HG03575 (cell line): Measurements from ENCODE around the gene TMEM131L.
"Not testable (repeated sequence)": the region's sequence is repeated elsewhere in the genome, so short reads cannot be mapped to it uniquely, and the experiment has no call there.

ENCODE experiments used
- ATAC-seq: cut with Tn5 transposase; IDR thresholded peaks from one replicate; pipeline ENCODE4 v1.9.1; 2021; ENCODE audit not compliant: unreplicated experiment, insufficient number of reproducible peaks, low FRiP score; ENCODE audit errors: extremely low read depth

The TMEM131L gene

GRCh38 chr4:153591441-153591840 lies 125.3 kb downstream of the TMEM131L start:
- no peak for ATAC-seq

- ATAC-seq: no peak
Measured at GRCh38 chr4:153592064-153592463, 125.9 kb downstream of the TMEM131L start.

GRCh38 chr4:153593161-153593560 lies 127.0 kb downstream of the TMEM131L start:
- ATAC-seq: no peak

GRCh38 chr4:153594210-153594609 lies 128.1 kb downstream of the TMEM131L start:
- no peak for ATAC-seq

GRCh38 chr4:153595894-153596601 lies 129.9 kb downstream of the TMEM131L start:
- no peak for ATAC-seq

- ATAC-seq: no peak
Measured at GRCh38 chr4:153602758-153603157, 136.6 kb downstream of the TMEM131L start.

GRCh38 chr4:153603258-153603657 lies 137.1 kb downstream of the TMEM131L start:
- ATAC-seq: no peak

GRCh38 chr4:153603835-153604234 lies 137.7 kb downstream of the TMEM131L start:
- ATAC-seq: no peak

GRCh38 chr4:153609070-153609469 lies 142.9 kb downstream of the TMEM131L start:
- ATAC-seq: not testable (repeated sequence)

- no peak for ATAC-seq
Measured at GRCh38 chr4:153610623-153611376, 144.6 kb downstream of the TMEM131L start.

GRCh38 chr4:153611679-153612078 lies 145.5 kb downstream of the TMEM131L start:
- no peak for ATAC-seq

- no peak for ATAC-seq
Measured at GRCh38 chr4:153612878-153613277, 146.7 kb downstream of the TMEM131L start.

- ATAC-seq: no peak
Measured at GRCh38 chr4:153616006-153616555, 149.9 kb downstream of the TMEM131L start.

- ATAC-seq: no peak
Measured at GRCh38 chr4:153618833-153619232, 152.7 kb downstream of the TMEM131L start.

GRCh38 chr4:153619811-153620210 lies 153.7 kb downstream of the TMEM131L start:
- no peak for ATAC-seq

- no peak for ATAC-seq
Measured at GRCh38 chr4:153620352-153620751, 154.2 kb downstream of the TMEM131L start.

- ATAC-seq: no peak
Measured at GRCh38 chr4:153622093-153622492, 155.9 kb downstream of the TMEM131L start.

GRCh38 chr4:153622778-153623240 lies 156.6 kb downstream of the TMEM131L start:
- no peak for ATAC-seq

GRCh38 chr4:153623491-153623890 lies 157.3 kb downstream of the TMEM131L start:
- ATAC-seq: no peak

- ATAC-seq: no peak
Measured at GRCh38 chr4:153628796-153629315, 162.7 kb downstream of the TMEM131L start.
